CD14-positive monocyte (primary cell): Measurements from ENCODE around the gene SMG1. TPM values are rescaled to one million over a fixed set of nuclear protein-coding genes. Genes with fewer than 3 reads are reported as not detected.

Experiments
- DNase-seq, 3 donors: peaks; one replicate each; pipeline ENCODE4 v3.0.0-alpha.2; 2011 to 2022
- H2AFZ ChIP-seq: 2 replicates; pipeline ENCODE4 v1.6.0; 2012; ENCODE audit warnings: mild to moderate bottlenecking, low read depth, low read length, inconsistent platforms; ENCODE audit not compliant: insufficient read depth, poor library complexity, severe bottlenecking
- H3K27ac ChIP-seq, 2 donors: 1 replicate in 1 of 2; 2 replicates in 1 of 2; pipeline ENCODE4 v1.5.1; 2012 to 2013; ENCODE audit warnings: low read length in 2 of 2, control low read depth in 1 of 2, inconsistent platforms in 1 of 2, low read depth in 1 of 2, mild to moderate bottlenecking in 1 of 2
- H3K27me3 ChIP-seq, 2 donors: one replicate each; pipeline versions ENCODE4 v1.6.0 to v1.6.1; 2011 to 2013; ENCODE audit warnings: low read length in 2 of 2; ENCODE audit not compliant: control insufficient read depth in 2 of 2, insufficient read depth in 2 of 2
- H3K36me3 ChIP-seq, 2 donors: replicated peaks in 1 of 2; 1 replicate in 1 of 2; 2 replicates in 1 of 2; pipeline versions ENCODE4 v1.5.1 to v1.6.1; 2012 to 2013; ENCODE audit warnings: low read length in 2 of 2, control low read depth in 1 of 2, inconsistent platforms in 1 of 2, mild to moderate bottlenecking in 1 of 2; ENCODE audit not compliant: insufficient read depth in 2 of 2, control insufficient read depth in 1 of 2
- H3K4me1 ChIP-seq, 2 donors: 1 replicate in 1 of 2; 2 replicates in 1 of 2; pipeline versions ENCODE4 v1.5.1 to v1.6.1; 2012 to 2013; ENCODE audit warnings: low read length in 2 of 2, control low read depth in 1 of 2, inconsistent platforms in 1 of 2, mild to moderate bottlenecking in 1 of 2, moderate library complexity in 1 of 2; ENCODE audit not compliant: insufficient read depth in 2 of 2, control insufficient read depth in 1 of 2
- H3K4me2 ChIP-seq: replicated peaks from 2 replicates; pipeline ENCODE3; 2012; ENCODE audit warnings: low read length, moderate library complexity, mild to moderate bottlenecking; ENCODE audit not compliant: poor library complexity, severe bottlenecking; ENCODE audit errors: extremely low read depth
- H3K4me3 ChIP-seq, 3 experiments: fragments of 200-600 bp in 1 of 3; sonication (generic) in 1 of 3; replicated peaks in 1 of 3; 1 replicate in 2 of 3; 2 replicates in 1 of 3; pipeline ENCODE4 v1.5.1; 2011 to 2013; ENCODE audit warnings: low read length in 3 of 3, mild to moderate bottlenecking in 3 of 3, control low read depth in 2 of 3, low read depth in 2 of 3, inconsistent platforms in 1 of 3, moderate library complexity in 1 of 3
- H3K79me2 ChIP-seq: 2 replicates; pipeline ENCODE4 v1.6.0; 2012; ENCODE audit warnings: mild to moderate bottlenecking, control low read depth, inconsistent platforms, low read length, moderate library complexity; ENCODE audit not compliant: insufficient read depth
- H3K9ac ChIP-seq: 2 replicates; pipeline ENCODE4 v1.6.0; 2017; ENCODE audit warnings: low read length, mild to moderate bottlenecking; ENCODE audit not compliant: insufficient read depth, poor library complexity, severe bottlenecking
- H3K9me3 ChIP-seq, 2 donors: replicated peaks in 1 of 2; 1 replicate in 1 of 2; 2 replicates in 1 of 2; pipeline versions ENCODE4 v1.5.1 to v1.6.1; 2012 to 2013; ENCODE audit warnings: low read length in 2 of 2, control low read depth in 1 of 2; ENCODE audit not compliant: control insufficient read depth in 1 of 2, insufficient read depth in 1 of 2
- H4K20me1 ChIP-seq: 2 replicates; pipeline ENCODE4 v1.6.0; 2012; ENCODE audit warnings: mild to moderate bottlenecking, low read length, control low read depth, moderate library complexity; ENCODE audit not compliant: insufficient read depth
- H3K27ac Mint-ChIP-seq, 7 donors: one replicate each; pipeline ENCODE4 v1.8.0; 2020; ENCODE audit warnings: mild to moderate bottlenecking in 7 of 7, mixed read lengths in 7 of 7, moderate library complexity in 6 of 7, inconsistent platforms in 2 of 7
- H3K27me3 Mint-ChIP-seq, 3 donors: one replicate each; pipeline ENCODE4 v1.8.0; 2021 to 2022; ENCODE audit warnings: low read depth in 3 of 3, mild to moderate bottlenecking in 3 of 3, mixed read lengths in 3 of 3, moderate library complexity in 3 of 3, inconsistent platforms in 1 of 3
- H3K36me3 Mint-ChIP-seq, 2 donors: one replicate each; pipeline ENCODE4 v1.8.0; 2020; ENCODE audit warnings: mixed read lengths in 2 of 2, inconsistent platforms in 1 of 2, mild to moderate bottlenecking in 1 of 2
- H3K4me1 Mint-ChIP-seq: one replicate; pipeline ENCODE4 v1.8.0; 2020; ENCODE audit warnings: mild to moderate bottlenecking, mixed read lengths
- H3K4me3 Mint-ChIP-seq, 2 donors: one replicate each; pipeline ENCODE4 v1.8.0; 2020; ENCODE audit warnings: mild to moderate bottlenecking in 2 of 2, mixed read lengths in 2 of 2, moderate library complexity in 1 of 2
- H3K9me3 Mint-ChIP-seq, 7 donors: one replicate each; pipeline ENCODE4 v1.8.0; 2020 to 2022; ENCODE audit warnings: mixed read lengths in 7 of 7, mild to moderate bottlenecking in 6 of 7, moderate library complexity in 6 of 7, inconsistent platforms in 2 of 7
- CTCF ChIP-seq: fragments of 200-600 bp; IDR thresholded peaks from one replicate; pipeline ENCODE4 v1.8.0; 2022; ENCODE audit warnings: antibody characterized with exemption, mild to moderate bottlenecking
- WGBS: methylation state at CpG from one replicate; pipeline ENCODE4 v1.1.5; 2013; ENCODE audit warnings: missing lambda C conversion rate; ENCODE audit not compliant: insufficient coverage; 5-methylcytosine and 5-hydroxymethylcytosine counted together
- intact Hi-C, 2 donors: fragments of 100-400 bp; cut with micrococcal nuclease; formaldehyde crosslinking; loops; one replicate each; pipeline versions ENCODE4 v1.15.0 to v1.15.1; 2023
- polyA plus RNA-seq, 3 donors: library from polyadenylated mRNA; depleted of rRNA in 1 of 3; unstranded in 2 of 3; stranded (reverse) in 1 of 3; fragments of 300-500 nt in 2 of 3; fragments of >200 nt in 1 of 3; fragmentation: Illumina TruSeq in 2 of 3; gene quantifications; 1 replicate in 2 of 3; 2 replicates in 1 of 3; pipeline ENCODE4 v1.2.3, GENCODE V29; 2012 to 2021

The SMG1 gene
- polyA plus RNA-seq, 3 donors, result 2.4 to 31.8 (median 7.1) TPM

GRCh38 chr16:18800775-18801144, 125.4 kb downstream of the SMG1 start:
- H3K36me3 ChIP-seq, result peaks cover 19 to 29% of the 10 kb centered on the region in 2 donors
- H3K36me3 Mint-ChIP-seq, result peaks cover 15 to 24% of the 10 kb centered on the region in 2 donors
- H2AFZ ChIP-seq, result peak overlapping the region; percentile 55
- peaks cover 49 to 67% of the 10 kb centered on the region in 2 donors for H3K4me1 ChIP-seq
- WGBS, result 0% methylated on average over 9 of the region's 15 CpGs
- no peaks in the 10 kb centered on the region for H3K27me3 Mint-ChIP-seq
- H3K27me3 ChIP-seq, result no peaks in the 10 kb centered on the region
- peaks cover 23% of the 10 kb centered on the region for H4K20me1 ChIP-seq
- H3K4me3 ChIP-seq, result peak overlapping the region; percentile 65 to 94 (median 92)
- peak overlapping the region; percentile 93 to 98 (median 95) for H3K27ac Mint-ChIP-seq
- peaks cover 0 to 2% (median 0%) of the 10 kb centered on the region in 7 donors for H3K9me3 Mint-ChIP-seq
- intact Hi-C loops, result loop anchor here (1.0 to 10.0 kb wide), 6 partner anchors 10 to 754 kb away; partner anchors contain the start of genes SMG1 (in 2 of the 2), CCP110 (in 1 of the 2), COQ7 (in 1 of the 2) and GDE1 (in 1 of the 2)
- TF ChIP-seq CTCF, result no peak
- peak overlapping the region; percentile 93 to 95 for H3K27ac ChIP-seq
- H3K4me3 Mint-ChIP-seq, result peak overlapping the region; percentile 93 to 98
- H3K79me2 ChIP-seq, result peaks cover 77% of the 10 kb centered on the region
- H3K4me2 ChIP-seq, result peak overlapping the region; percentile 96
- no peaks in the 10 kb centered on the region for H3K9me3 ChIP-seq
- peaks cover 58% of the 10 kb centered on the region for H3K4me1 Mint-ChIP-seq
- DNase-seq, result peak in 1 of 3 donors; percentile 14
- peak overlapping the region; percentile 95 for H3K9ac ChIP-seq

GRCh38 chr16:18800293-18800692, 125.9 kb downstream of the SMG1 start:
- Histone ChIP-seq H2AFZ (no peak overlapping the region), H3K27ac (peak overlapping the region; percentile 93 to 95), H3K4me3 (peak overlapping the region; percentile 65 to 94 (median 92)), H3K9ac (peak overlapping the region; percentile 95), H3K27me3 (no peaks in the 10 kb centered on the region), H3K36me3 (peaks cover 24 to 33% of the 10 kb centered on the region in 2 donors), H3K79me2 (peaks cover 77% of the 10 kb centered on the region), H3K4me2 (peak overlapping the region; percentile 96), H4K20me1 (peaks cover 23% of the 10 kb centered on the region), H3K4me1 (peaks cover 46 to 63% of the 10 kb centered on the region in 2 donors), H3K9me3 (no peaks in the 10 kb centered on the region)
- DNase-seq, result peak in 2 of 3 donors; percentile 7 to 38
- no CpG with 5 or more reads among the region's 8 CpGs for WGBS
- Mint-ChIP-seq H3K4me3 (peak overlapping the region; percentile 93 to 98), H3K27me3 (no peaks in the 10 kb centered on the region), H3K36me3 (peaks cover 19 to 28% of the 10 kb centered on the region in 2 donors), H3K27ac (peak overlapping the region; percentile 93 to 98 (median 95)), H3K4me1 (peaks cover 53% of the 10 kb centered on the region), H3K9me3 (peaks cover 0 to 2% (median 0%) of the 10 kb centered on the region in 7 donors)
- TF ChIP-seq CTCF, result no peak
- intact Hi-C loops, result loop anchor here (1.0 to 10.0 kb wide), 6 partner anchors 10 to 755 kb away; partner anchors contain the start of genes SMG1 (in 2 of the 2), CCP110 (in 1 of the 2), COQ7 (in 1 of the 2) and GDE1 (in 1 of the 2)
